ENCODE measurements around the gene F7.

- no peak for TF ChIP-seq EZH2 (IDR thresholded peaks at IDR 0.05)
- TF ChIP-seq POLR2AphosphoS5 (IDR thresholded peaks at IDR 0.05; ENCODE audit: borderline replicate concordance, low read depth, low read length): no peak
These were observed 14.2 kb downstream of the F7 start for GRCh38 chr13:113119822-113120189.
